Neutrophil (primary cell): ENCODE measurements around the gene HERPUD2.

Experiments
- H3K27ac ChIP-seq: fragments of 200-600 bp; sonication (generic); 2 replicates; pipeline ENCODE4 v1.5.1; 2016; ENCODE audit warnings: mild to moderate bottlenecking, moderate library complexity
- H3K27me3 ChIP-seq: fragments of 200-600 bp; sonication (generic); 2 replicates; pipeline ENCODE4 v1.6.0; 2016; ENCODE audit warnings: mild to moderate bottlenecking
- H3K36me3 ChIP-seq: fragments of 200-600 bp; sonication (generic); 2 replicates; pipeline ENCODE4 v1.5.1; 2017
- H3K4me1 ChIP-seq, 2 experiments: fragments of 200-600 bp in 1 of 2; sonication (generic) in 1 of 2; 1 replicate in 1 of 2; 2 replicates in 1 of 2; pipeline versions ENCODE4 v1.5.1 to v1.6.1; 2013 to 2016; ENCODE audit warnings: low read depth in 1 of 2, low read length in 1 of 2, mild to moderate bottlenecking in 1 of 2, moderate library complexity in 1 of 2; ENCODE audit not compliant: control insufficient read depth in 1 of 2, insufficient read depth in 1 of 2
- H3K4me3 ChIP-seq, 2 experiments: fragments of 200-600 bp in 1 of 2; sonication (generic) in 1 of 2; 1 replicate in 1 of 2; 2 replicates in 1 of 2; pipeline ENCODE4 v1.5.1; 2013 to 2016; ENCODE audit warnings: low read depth in 1 of 2, low read length in 1 of 2, mild to moderate bottlenecking in 1 of 2, moderate library complexity in 1 of 2
- H3K9me3 ChIP-seq: fragments of 200-600 bp; sonication (generic); 2 replicates; pipeline ENCODE4 v1.5.1; 2016
- TF ChIP-seq, protein P1 (sequence below): fragments of 200-600 bp; sonication (generic); IDR thresholded peaks from 2 replicates; pipeline ENCODE4 v1.5.1; 2016; ENCODE audit warnings: antibody characterized with exemption

HERPUD2 gene

GRCh38 chr7:35720032-35720431, 25.1 kb upstream of the HERPUD2 start:
- H3K27ac ChIP-seq: no peak overlapping the region
- H3K4me1 ChIP-seq: no peaks in the 10 kb centered on the region
- no peak overlapping the region for H3K4me3 ChIP-seq

DNA sequence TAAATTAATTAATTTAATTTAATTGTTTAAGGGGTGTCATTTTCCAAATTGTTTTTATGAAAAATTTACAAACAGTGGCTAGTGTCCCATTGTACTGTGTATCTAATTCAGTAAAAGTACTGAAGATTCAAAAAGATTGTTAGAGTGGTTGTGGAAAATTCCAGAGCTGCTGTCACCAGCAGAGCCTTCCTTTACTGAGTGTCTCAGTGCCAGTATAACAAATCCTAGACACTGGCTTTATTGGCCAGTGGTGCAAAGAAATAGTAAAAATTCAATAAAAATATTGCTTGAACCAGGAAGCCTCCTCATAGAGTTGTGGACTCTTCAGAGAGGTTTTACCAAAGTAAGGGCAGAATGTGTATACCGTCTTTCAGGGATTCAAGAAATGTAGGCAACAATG, 23.1 kb upstream of the HERPUD2 start:
- Histone ChIP-seq H3K9me3 (no peaks in the 10 kb centered on the region), H3K36me3 (no peaks in the 10 kb centered on the region), H3K27ac (no peak overlapping the region), H3K4me1 (no peaks in the 10 kb centered on the region), H3K27me3 (no peaks in the 10 kb centered on the region), H3K4me3 (no peak overlapping the region)
- TF ChIP-seq, protein P1, sequence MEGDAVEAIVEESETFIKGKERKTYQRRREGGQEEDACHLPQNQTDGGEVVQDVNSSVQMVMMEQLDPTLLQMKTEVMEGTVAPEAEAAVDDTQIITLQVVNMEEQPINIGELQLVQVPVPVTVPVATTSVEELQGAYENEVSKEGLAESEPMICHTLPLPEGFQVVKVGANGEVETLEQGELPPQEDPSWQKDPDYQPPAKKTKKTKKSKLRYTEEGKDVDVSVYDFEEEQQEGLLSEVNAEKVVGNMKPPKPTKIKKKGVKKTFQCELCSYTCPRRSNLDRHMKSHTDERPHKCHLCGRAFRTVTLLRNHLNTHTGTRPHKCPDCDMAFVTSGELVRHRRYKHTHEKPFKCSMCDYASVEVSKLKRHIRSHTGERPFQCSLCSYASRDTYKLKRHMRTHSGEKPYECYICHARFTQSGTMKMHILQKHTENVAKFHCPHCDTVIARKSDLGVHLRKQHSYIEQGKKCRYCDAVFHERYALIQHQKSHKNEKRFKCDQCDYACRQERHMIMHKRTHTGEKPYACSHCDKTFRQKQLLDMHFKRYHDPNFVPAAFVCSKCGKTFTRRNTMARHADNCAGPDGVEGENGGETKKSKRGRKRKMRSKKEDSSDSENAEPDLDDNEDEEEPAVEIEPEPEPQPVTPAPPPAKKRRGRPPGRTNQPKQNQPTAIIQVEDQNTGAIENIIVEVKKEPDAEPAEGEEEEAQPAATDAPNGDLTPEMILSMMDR: no peak

More at GRCh38 chr7:35720032-35720431, 25.1 kb upstream of the HERPUD2 start:
- Histone ChIP-seq H3K9me3 (no peaks in the 10 kb centered on the region), H3K36me3 (no peaks in the 10 kb centered on the region), H3K27me3 (no peaks in the 10 kb centered on the region)
- TF ChIP-seq, protein P1: no peak

GRCh38 chr7:35717516-35717915, 22.6 kb upstream of the HERPUD2 start:
- H3K4me3 ChIP-seq: no peak overlapping the region
- no peaks in the 10 kb centered on the region for H3K4me1 ChIP-seq
- TF ChIP-seq, protein P1: no peak
- no peaks in the 10 kb centered on the region for H3K36me3 ChIP-seq
- no peaks in the 10 kb centered on the region for H3K9me3 ChIP-seq
- no peak overlapping the region for H3K27ac ChIP-seq
- no peaks in the 10 kb centered on the region for H3K27me3 ChIP-seq

- H3K4me1 ChIP-seq: no peaks in the 10 kb centered on the region
- no peaks in the 10 kb centered on the region for H3K9me3 ChIP-seq
- no peak overlapping the region for H3K4me3 ChIP-seq
- H3K27ac ChIP-seq: no peak overlapping the region
- H3K36me3 ChIP-seq: no peaks in the 10 kb centered on the region
- no peaks in the 10 kb centered on the region for H3K27me3 ChIP-seq
- TF ChIP-seq, protein P1: no peak
These were observed 22.1 kb upstream of the HERPUD2 start for GRCh38 chr7:35717013-35717412.

GRCh38 chr7:35716038-35716803, 21.3 kb upstream of the HERPUD2 start:
- TF ChIP-seq, protein P1: no peak
- no peak overlapping the region for H3K4me3 ChIP-seq

More at GRCh38 chr7:35716038-35716803, 21.3 kb upstream of the HERPUD2 start:
- no peaks in the 10 kb centered on the region for H3K4me1 ChIP-seq
- H3K36me3 ChIP-seq: no peaks in the 10 kb centered on the region
- H3K27me3 ChIP-seq: no peaks in the 10 kb centered on the region
- H3K9me3 ChIP-seq: no peaks in the 10 kb centered on the region
- H3K27ac ChIP-seq: no peak overlapping the region
